Ascending aorta (tissue), 2 donors: ENCODE data around the gene NTF4. TPM values are rescaled to one million over a fixed set of nuclear protein-coding genes. Genes with fewer than 3 reads are reported as not detected.
A peak's percentile ranks its signal among the peaks of the same experiment; 100 is the strongest.

Source experiments
- DNase-seq, 2 donors: peaks; one replicate each; pipeline ENCODE4 v3.0.0-alpha.2; 2019; ENCODE audit warnings: low spot score in 2 of 2
- H3K27ac ChIP-seq, 2 donors: fragments of 200-600 bp; sonication (generic); one replicate each; pipeline ENCODE4 v1.5.1; 2016 to 2017; ENCODE audit warnings: mild to moderate bottlenecking in 1 of 2
- H3K27me3 ChIP-seq: fragments of 200-600 bp; sonication (generic); one replicate; pipeline ENCODE4 v1.5.1; 2017
- H3K36me3 ChIP-seq, 2 donors: fragments of 200-600 bp; sonication (generic); one replicate each; pipeline ENCODE4 v1.5.1; 2016
- H3K4me1 ChIP-seq, 2 donors: fragments of 200-600 bp; sonication (generic); one replicate each; pipeline ENCODE4 v1.5.1; 2016 to 2017; ENCODE audit warnings: mild to moderate bottlenecking in 1 of 2
- H3K4me3 ChIP-seq, 2 donors: fragments of 200-600 bp; sonication (generic); one replicate each; pipeline ENCODE4 v1.5.1; 2016 to 2017; ENCODE audit warnings: mild to moderate bottlenecking in 1 of 2
- H3K9me3 ChIP-seq, 2 donors: fragments of 200-600 bp; sonication (generic); one replicate each; pipeline ENCODE4 v1.5.1; 2016
- CTCF ChIP-seq, 3 experiments: fragments of 200-600 bp in 2 of 3; fragments of 450-650 bp in 1 of 3; sonication (generic) in 2 of 3; IDR thresholded peaks; one replicate each; pipeline ENCODE4 v1.5.1; 2016 to 2019; ENCODE audit warnings: antibody characterized with exemption in 3 of 3, mild to moderate bottlenecking in 1 of 3, moderate library complexity in 1 of 3
- intact Hi-C: fragments of 100-400 bp; cut with DNase I; formaldehyde crosslinking; loops from one replicate; pipeline ENCODE4 v1.15.1; 2023
- total RNA-seq: library from RNA; depleted of rRNA; stranded (reverse); fragments of >200 nt; gene quantifications from one replicate; pipeline ENCODE4 v1.1.0, GENCODE V29; 2016

The NTF4 gene
- total RNA-seq, 1 donor from 2014 or later, result not detected

GRCh38 chr19:49073514-49074378, 9.1 kb upstream of the NTF4 start:
- intact Hi-C loops, result no loop called here
- Histone ChIP-seq H3K27ac (no peak overlapping the region), H3K9me3 (no peaks in the 10 kb centered on the region), H3K4me3 (no peak overlapping the region), H3K4me1 (no peaks in the 10 kb centered on the region), H3K36me3 (no peaks in the 10 kb centered on the region), H3K27me3 (peaks cover 14% of the 10 kb centered on the region)
- DNase-seq, result no peak
- TF ChIP-seq CTCF (IDR thresholded peaks at IDR 0.05), result no peak

- H3K4me3 ChIP-seq, result peak overlapping the region; percentile 12 to 19
- H3K36me3 ChIP-seq, result no peaks in the 10 kb centered on the region
- no peaks in the 10 kb centered on the region for H3K4me1 ChIP-seq
- H3K27me3 ChIP-seq, result peaks cover 14% of the 10 kb centered on the region
- no peak for TF ChIP-seq CTCF (IDR thresholded peaks at IDR 0.05)
- intact Hi-C loops, result no loop called here
- H3K27ac ChIP-seq, result no peak overlapping the region
- no peaks in the 10 kb centered on the region for H3K9me3 ChIP-seq
- no peak for DNase-seq
Measured at GRCh38 chr19:49071860-49072547, 7.4 kb upstream of the NTF4 start.

DNA sequence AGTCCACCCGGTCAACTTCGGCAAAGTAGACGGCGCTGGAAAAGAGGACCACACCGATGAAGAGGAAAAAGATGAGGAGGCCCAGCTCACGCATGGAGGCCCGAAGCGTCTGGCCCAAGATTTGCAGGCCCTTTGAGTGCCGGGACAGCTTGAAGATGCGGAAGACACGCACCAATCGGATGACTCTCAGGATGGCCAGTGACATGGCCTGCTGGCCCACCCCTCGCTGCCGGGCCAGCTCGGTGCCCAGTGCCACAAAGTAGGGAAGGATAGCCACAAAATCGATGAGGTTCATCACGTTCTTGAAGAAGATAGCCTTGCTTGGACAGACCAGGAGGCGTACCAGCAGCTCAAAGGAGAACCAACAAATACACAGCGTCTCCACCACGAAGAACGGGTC, 5.8 kb upstream of the NTF4 start:
- DNase-seq, result no peak
- H3K27me3 ChIP-seq, result peaks cover 14% of the 10 kb centered on the region
- no peaks in the 10 kb centered on the region for H3K9me3 ChIP-seq
- H3K4me3 ChIP-seq, result no peak overlapping the region
- no peaks in the 10 kb centered on the region for H3K4me1 ChIP-seq
- intact Hi-C loops, result no loop called here
- H3K36me3 ChIP-seq, result no peaks in the 10 kb centered on the region
- TF ChIP-seq CTCF (IDR thresholded peaks at IDR 0.05), result no peak
- H3K27ac ChIP-seq, result no peak overlapping the region

DNA sequence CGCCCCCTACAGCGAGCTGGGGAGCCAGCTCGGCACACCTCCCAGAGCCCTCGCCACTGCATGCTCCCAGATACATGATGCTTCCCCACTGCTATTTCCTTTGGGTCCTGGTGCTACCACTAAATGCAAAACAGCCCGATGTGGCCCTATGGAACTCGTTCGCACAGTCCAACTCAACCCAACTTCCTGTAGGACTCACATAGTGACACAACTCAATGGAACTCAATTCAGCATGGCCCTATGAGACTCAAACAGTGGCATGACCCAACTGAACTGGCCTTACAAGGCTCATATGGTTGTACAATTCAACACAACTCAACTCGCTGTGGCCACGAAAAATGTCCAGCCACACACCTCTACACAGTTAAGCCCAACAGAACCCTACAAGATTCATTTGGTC, 4.4 kb upstream of the NTF4 start:
- H3K4me1 ChIP-seq, result peaks cover 0 to 3% of the 10 kb centered on the region in 2 donors
- H3K4me3 ChIP-seq, result no peak overlapping the region
- H3K9me3 ChIP-seq, result no peaks in the 10 kb centered on the region
- no peak overlapping the region for H3K27ac ChIP-seq
- peaks cover 14% of the 10 kb centered on the region for H3K27me3 ChIP-seq
- intact Hi-C loops, result no loop called here
- no peak for DNase-seq
- TF ChIP-seq CTCF (IDR thresholded peaks at IDR 0.05), result no peak
- no peaks in the 10 kb centered on the region for H3K36me3 ChIP-seq

DNA sequence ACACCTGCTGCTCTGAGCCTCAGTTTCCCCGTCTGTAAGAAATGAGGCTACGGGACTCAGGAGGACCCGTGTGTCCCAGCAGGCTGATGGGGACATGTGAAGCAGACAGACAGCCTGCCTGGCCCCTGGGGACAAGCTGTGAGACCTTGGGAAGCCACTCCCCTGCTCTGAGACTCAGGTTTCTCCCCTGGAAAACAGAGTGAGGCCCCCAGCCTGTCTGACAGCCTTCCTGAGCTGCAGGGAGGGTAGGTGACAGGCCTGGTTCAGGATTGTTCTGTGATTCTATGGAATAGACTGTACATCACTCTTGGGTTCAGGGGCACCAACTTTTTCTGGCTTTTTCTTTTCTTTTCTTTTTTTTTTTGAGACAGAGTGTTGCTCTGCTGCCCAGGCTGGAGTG, 2.9 kb upstream of the NTF4 start:
- H3K4me3 ChIP-seq, result no peak overlapping the region
- no peak overlapping the region for H3K27ac ChIP-seq
- TF ChIP-seq CTCF (IDR thresholded peaks at IDR 0.05), result no peak
- DNase-seq, result no peak
- H3K4me1 ChIP-seq, result peaks cover 0 to 3% of the 10 kb centered on the region in 2 donors
- peaks cover 10% of the 10 kb centered on the region for H3K27me3 ChIP-seq
- intact Hi-C loops, result no loop called here
- no peaks in the 10 kb centered on the region for H3K36me3 ChIP-seq
- no peaks in the 10 kb centered on the region for H3K9me3 ChIP-seq
